Fibroblast of pulmonary artery (primary cell): ENCODE data around the gene ITIH3.

Experiments
- DNase-seq: peaks from one replicate; pipeline ENCODE4 v3.0.0-alpha.2; 2010; ENCODE audit warnings: low read depth
- H3K4me3 ChIP-seq: replicated peaks from 2 replicates; pipeline ENCODE4 v1.5.1; 2011; ENCODE audit warnings: low read depth, mild to moderate bottlenecking, control low read depth, low read length, moderate library complexity
- CTCF ChIP-seq: IDR thresholded peaks from 2 replicates; pipeline ENCODE4 v1.5.1; 2011; ENCODE audit warnings: mild to moderate bottlenecking, control low read depth, low read length, inconsistent platforms; ENCODE audit errors: missing control alignments

ITIH3 gene

GRCh38 chr3:52791366-52791765 is 3.2 kb upstream of the ITIH3 start:
- TF ChIP-seq CTCF: no peak
- H3K4me3 ChIP-seq: no peak overlapping the region
- no peak for DNase-seq

- DNase-seq: no peak
- H3K4me3 ChIP-seq: no peak overlapping the region
- no peak for TF ChIP-seq CTCF
Measured at GRCh38 chr3:52791928-52792327, 2.7 kb upstream of the ITIH3 start.

- no peak overlapping the region for H3K4me3 ChIP-seq
- TF ChIP-seq CTCF: no peak
- no peak for DNase-seq
Measured at GRCh38 chr3:52792413-52792812, 2.2 kb upstream of the ITIH3 start.

GRCh38 chr3:52792961-52793695 is 1.5 kb upstream of the ITIH3 start:
- no peak overlapping the region for H3K4me3 ChIP-seq
- no peak for DNase-seq
- TF ChIP-seq CTCF: no peak

GRCh38 chr3:52793702-52794611 is 639 bp upstream of the ITIH3 start:
- DNase-seq: no peak
- no peak overlapping the region for H3K4me3 ChIP-seq
- no peak for TF ChIP-seq CTCF

- no peak for DNase-seq
- no peak for TF ChIP-seq CTCF
- no peak overlapping the region for H3K4me3 ChIP-seq
Measured at GRCh38 chr3:52795298-52795900, 803 bp downstream of the ITIH3 start.
